GM18858 (cell line): Measurements from ENCODE around the gene TOX2.

ENCODE experiments used
- ATAC-seq: cut with Tn5 transposase; IDR thresholded peaks from one replicate; pipeline ENCODE4 v1.9.1; 2021; ENCODE audit not compliant: unreplicated experiment

The TOX2 gene

DNA sequence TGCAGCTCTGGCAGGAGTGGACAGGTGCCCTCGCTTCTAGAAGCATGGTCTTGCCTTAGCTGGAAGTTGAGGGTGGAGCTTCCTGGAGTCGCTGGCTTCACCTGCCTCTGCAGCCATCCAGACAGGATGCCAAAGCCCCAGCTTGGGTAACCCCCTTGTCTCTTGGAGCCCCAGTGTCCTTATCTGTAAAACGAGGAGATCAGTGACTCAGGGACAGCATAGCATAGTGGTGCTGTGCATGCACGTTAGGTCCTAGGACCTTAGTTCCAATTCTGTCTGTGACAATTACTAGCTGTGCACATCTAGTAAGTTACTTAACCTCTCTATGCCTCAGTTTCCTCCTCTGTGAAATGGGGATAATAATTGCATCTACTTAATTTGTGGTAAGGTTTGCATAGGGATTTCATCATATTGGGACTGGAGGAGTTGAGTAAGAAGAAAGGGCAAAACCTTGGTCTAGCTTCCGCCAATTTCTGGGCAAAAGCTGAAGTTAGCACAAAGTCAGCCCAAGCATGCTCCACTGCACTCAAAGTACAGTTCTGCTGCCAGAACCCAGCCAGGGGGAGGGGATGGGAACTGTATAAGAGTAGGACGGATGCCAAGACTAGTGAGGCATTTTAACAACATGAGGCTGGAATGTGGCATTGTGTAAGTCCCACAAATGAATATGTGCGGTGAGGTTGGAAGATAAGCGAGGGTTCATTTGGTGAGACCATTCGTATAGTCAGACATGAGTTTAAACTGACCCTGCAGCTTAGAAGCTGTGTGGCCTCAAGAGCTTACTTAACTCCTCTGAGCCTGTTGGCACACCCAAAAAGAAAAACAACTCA is 24.5 kb downstream of the TOX2 start:
- no peak for ATAC-seq

GRCh38 chr20:43939762-43940121 is 25.1 kb downstream of the TOX2 start:
- ATAC-seq, result no peak

- no peak for ATAC-seq
Measured at GRCh38 chr20:43940518-43941225, 26.0 kb downstream of the TOX2 start.

DNA sequence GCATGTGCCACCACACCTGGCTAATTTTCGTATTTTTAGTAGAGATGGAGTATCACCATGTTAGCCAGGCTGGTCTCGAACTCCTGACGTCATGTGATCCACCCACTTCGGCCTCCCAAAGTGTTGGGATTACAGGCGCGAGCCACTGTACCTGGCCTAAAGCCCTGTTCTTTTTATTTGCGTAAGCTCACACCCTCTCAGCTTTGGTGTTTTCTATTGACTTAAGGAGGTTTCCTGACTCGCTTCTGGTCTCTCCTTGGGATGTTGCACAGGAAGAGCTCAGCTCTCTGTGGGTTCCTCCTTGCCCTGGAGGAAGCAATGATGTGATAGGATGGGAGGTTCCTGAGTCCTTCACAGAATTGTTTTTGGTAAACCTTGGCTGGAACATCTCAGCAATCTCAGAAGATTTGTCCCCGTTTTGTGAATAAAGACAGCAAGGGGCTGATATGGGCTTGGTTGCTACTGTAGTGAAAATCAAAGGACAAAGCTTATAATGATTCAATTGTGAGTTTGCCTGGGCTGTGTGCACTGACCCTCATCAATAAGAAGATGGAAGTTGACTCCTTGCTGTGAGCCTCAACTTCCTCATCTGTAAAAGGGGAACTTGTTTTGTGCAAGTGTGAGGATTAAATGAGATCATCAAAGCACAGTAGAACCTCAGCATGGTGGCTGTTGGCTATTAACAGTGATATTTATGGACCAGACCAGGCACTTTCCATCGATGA is 27.0 kb downstream of the TOX2 start:
- no peak for ATAC-seq

DNA sequence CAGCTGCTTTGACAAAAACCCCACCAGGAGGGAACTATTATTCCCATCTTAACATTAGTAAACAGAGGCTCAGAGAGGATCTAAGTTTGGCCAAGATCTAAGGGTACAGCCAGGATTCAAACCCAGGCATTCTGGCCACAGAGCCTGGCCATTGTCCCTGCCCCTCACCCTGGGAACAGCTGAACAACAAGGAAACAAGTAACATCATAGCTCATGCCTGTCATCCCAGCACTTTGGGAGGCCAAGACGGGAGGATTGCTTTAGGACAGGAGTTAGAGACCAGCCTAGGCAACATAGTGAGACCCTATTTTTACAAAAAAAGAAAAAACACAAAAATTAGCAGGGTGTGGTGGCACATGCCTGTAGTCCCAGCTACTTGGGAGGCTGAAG is 27.5 kb downstream of the TOX2 start:
- no peak for ATAC-seq

DNA sequence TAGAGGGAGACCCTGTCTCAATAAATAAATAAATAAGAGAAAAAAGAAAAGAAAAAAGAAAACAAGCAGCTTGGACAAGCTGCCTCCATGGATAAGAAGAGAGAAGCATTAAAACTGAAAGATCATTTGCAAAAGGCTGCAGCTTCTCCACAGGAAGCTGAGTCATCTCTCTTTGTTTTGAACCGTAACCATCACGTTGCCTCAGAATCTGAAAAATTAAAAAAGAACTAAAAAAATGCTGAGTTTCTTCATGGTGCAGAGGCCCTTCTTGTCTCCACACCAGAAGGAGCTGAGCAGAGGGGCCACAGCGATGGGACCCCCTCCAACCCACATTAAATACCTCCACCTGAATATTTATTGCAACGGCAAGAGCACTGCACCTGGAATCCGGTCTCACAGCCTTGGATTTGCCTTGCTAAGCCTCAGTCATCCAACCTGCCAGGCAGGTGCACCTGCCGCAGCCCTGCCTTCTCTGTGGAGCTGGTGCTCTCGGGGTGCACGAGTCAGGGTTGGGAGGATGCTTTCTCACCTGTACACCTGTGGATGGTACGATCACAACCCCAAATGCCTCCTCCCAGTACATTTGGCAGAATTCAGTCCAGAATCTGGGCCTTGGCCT is 28.1 kb downstream of the TOX2 start:
- ATAC-seq, result peak; percentile 57

DNA sequence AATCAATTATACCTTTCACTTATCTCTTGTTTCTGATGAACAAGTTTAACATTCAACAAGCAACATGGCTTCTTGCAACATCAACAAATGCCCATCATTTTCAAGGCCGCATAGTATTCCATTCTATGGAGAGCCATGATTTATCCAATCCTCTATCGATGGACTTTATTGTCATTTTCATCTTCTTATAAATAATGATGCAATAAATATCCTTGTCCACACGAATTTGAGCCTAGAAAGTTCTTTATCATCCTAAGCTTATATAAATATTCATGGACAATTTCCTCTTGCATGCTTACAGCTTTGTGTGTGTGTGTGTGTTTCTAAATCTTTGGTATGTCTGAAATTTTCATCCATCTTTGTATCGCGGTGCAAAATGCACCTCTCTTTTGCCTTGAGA is 29.1 kb downstream of the TOX2 start:
- ATAC-seq, result no peak

DNA sequence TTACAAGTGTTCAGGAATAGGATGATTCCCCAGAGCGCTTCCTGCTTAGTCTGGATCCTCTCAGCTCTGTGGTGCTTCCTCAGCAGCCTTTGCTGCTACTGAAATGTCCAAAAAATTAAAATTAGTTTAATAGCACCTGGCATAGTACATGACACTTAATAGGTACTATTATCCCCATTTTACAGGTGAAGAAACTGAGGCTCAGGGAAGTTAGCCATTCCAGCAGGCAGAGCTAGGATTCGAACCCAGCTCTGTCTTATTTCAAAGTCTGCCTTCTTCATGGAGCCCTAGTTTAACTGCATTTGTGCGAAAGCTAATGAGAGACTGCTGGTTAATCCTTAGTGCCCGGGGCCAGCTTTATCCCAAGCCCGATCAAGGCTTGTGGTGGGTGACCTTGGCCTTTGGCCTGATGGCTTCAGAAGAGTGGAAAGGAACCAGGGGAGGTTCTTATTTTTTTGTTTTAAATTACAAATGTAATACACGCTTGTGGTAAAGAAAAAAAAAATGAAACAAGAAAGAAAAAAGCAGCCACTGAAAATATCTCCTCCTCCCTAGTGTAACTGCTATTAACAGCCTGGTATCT is 30.1 kb downstream of the TOX2 start:
- no peak for ATAC-seq

- no peak for ATAC-seq
Measured at GRCh38 chr20:43945391-43946205, 30.9 kb downstream of the TOX2 start.

DNA sequence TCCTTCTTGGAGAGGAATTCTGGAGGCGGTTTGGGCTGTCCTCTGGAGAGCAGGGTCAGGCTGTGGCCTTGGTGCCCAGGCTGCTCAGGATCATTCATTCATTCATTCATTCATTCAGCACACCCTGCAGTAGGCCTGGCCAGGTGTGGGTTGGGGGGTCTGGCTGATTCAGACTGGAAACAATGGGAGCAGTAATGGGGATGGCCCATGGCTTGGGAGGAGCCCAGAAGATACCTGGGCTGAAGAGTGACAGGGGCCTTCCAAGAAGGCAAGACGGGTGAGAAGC is 31.5 kb downstream of the TOX2 start:
- no peak for ATAC-seq

DNA sequence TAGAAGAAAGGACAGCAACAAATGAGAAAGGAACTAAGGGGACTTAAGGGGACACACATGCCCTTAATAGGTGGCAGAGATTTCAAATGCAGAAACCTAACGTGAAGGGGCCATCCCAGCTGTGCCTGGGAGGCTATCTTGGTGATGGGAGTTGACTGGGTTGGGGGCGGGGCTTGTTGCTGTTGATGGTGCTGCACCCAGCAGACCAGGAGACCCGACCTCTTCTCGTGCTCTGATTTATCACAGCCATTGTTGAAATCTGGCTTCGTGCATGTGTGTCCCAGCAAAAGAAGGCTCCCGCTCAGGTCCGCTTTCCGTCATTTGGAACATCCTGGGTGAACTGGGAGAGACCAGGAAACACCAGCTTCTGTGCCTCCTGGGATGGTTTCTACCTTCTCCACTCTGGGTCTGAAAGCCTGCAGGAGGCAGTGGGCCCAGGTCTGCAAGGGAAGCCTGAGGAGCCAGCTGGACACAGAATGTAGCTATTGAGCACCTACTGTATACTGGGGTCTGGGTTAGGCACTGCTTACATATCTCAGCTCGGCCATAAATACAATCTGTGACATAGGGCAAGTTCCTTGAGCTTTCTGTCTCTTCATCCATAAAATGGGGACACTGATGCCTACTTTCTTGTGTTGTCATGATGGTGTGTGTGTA is 32.1 kb downstream of the TOX2 start:
- ATAC-seq, result no peak

- ATAC-seq, result no peak
Measured at GRCh38 chr20:43947316-43947710, 32.7 kb downstream of the TOX2 start.

GRCh38 chr20:43948455-43948854 is 33.8 kb downstream of the TOX2 start:
- ATAC-seq, result no peak

GRCh38 chr20:43949248-43949647 is 34.6 kb downstream of the TOX2 start:
- no peak for ATAC-seq

GRCh38 chr20:43949741-43950618 is 35.3 kb downstream of the TOX2 start:
- ATAC-seq, result no peak

DNA sequence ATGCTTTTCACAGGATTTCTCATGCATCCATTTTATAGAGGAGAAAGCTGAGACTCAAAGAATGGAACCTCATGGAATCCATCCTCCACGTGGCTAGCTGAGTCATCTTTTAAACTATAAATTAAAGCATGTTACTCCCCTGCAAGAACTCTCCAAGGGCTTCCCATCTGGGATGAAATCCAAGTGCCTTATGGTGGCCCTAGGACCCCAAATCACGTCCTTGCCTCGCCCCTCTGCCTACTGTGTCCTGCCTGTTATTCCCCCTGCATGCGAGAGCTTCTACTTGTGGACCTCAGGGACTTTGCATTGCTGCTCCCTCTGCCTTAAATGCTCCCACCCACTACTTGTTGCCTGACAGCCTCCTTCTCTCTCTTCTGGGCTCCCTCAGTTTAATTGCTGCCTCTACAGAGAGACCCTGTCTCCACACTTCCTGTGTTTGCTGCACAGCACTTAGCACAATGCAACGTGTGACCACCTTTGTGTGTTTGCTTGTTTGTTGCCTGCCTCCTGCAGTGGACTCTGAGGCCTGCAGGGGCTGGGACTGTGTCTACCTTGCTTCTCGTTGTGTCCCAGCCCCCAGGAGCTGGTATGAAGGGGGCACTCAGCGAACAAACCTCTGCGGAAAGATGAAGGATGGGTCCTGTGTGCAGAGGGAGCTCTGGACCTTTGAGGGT is 39.4 kb downstream of the TOX2 start:
- no peak for ATAC-seq

- no peak for ATAC-seq
Measured at GRCh38 chr20:43954704-43955061, 40.0 kb downstream of the TOX2 start.

GRCh38 chr20:43955062-43955749 is 40.6 kb downstream of the TOX2 start:
- peak; percentile 59 for ATAC-seq
